BJ (cell line): Measurements from ENCODE around the gene SPTLC1. TPM values are rescaled to one million over a fixed set of nuclear protein-coding genes. Genes with fewer than 3 reads are reported as not detected.
"Not testable (repeated sequence)": the region's sequence is repeated elsewhere in the genome, so short reads cannot be mapped to it uniquely, and the experiment has no call there.

Experiments used
- CTCF ChIA-PET: fragments of 350-600 bp; formaldehyde crosslinking; extraction: SDS; loops from one replicate; lab custom pipeline; 2021; ENCODE audit warnings: antibody characterized with exemption, inconsistent platforms; lab: Yijun Ruan, JAX
- POLR2A ChIA-PET: fragments of 300-600 bp; sonication (Branson Sonifier 250); formaldehyde crosslinking; extraction: SDS; loops from one replicate; lab custom pipeline; 2021; ENCODE audit warnings: antibody characterized with exemption; lab: Charles Lee
- DNase-seq: peaks from one replicate; pipeline ENCODE4 v3.0.0-alpha.2; 2011; ENCODE audit warnings: low read depth
- H3K27me3 ChIP-seq: 2 replicates; pipeline ENCODE4 v1.6.0; 2011; ENCODE audit warnings: low read length; ENCODE audit not compliant: control insufficient read depth, insufficient read depth
- H3K36me3 ChIP-seq: 2 replicates; pipeline ENCODE4 v1.5.1; 2011; ENCODE audit warnings: low read length; ENCODE audit not compliant: control insufficient read depth, insufficient read depth
- H3K4me3 ChIP-seq: 2 replicates; pipeline ENCODE4 v1.5.1; 2011; ENCODE audit warnings: low read depth, mild to moderate bottlenecking, control low read depth, low read length
- CTCF ChIP-seq: IDR thresholded peaks from 2 replicates; pipeline ENCODE4 v1.5.1; 2011; ENCODE audit warnings: low read depth, mild to moderate bottlenecking, control low read depth, inconsistent platforms, low read length, moderate library complexity; ENCODE audit not compliant: insufficient read depth
- polyA plus RNA-seq: library from polyadenylated mRNA; depleted of rRNA; stranded (reverse); fragments of >200 nt; gene quantifications from 2 replicates; pipeline ENCODE4 v1.2.3, GENCODE V29; 2011

Gene SPTLC1
- polyA plus RNA-seq, 1 experiment, result 102 TPM

GRCh38 chr9:92151691-92152393, 36.6 kb upstream of the SPTLC1 start:
- Histone ChIP-seq H3K27me3 (no peaks in the 10 kb centered on the region), H3K4me3 (no peak overlapping the region), H3K36me3 (no peaks in the 10 kb centered on the region)
- no peak for TF ChIP-seq CTCF
- POLR2A ChIA-PET, result no interaction called here
- CTCF ChIA-PET, result no interaction called here
- DNase-seq, result no peak

- H3K36me3 ChIP-seq, POLR2A ChIA-PET, H3K27me3 ChIP-seq, H3K4me3 ChIP-seq, DNase-seq: not testable (repeated sequence)
- CTCF ChIA-PET, result interaction anchor here (0.6 to 4.5 kb wide), 2 partner anchors 11 to 251 kb away, joined by 3 to 43 read pairs; no protein-coding TSS in a partner anchor
Measured at GRCh38 chr9:92150501-92151470, 35.6 kb upstream of the SPTLC1 start.

GRCh38 chr9:92147852-92148180, 32.6 kb upstream of the SPTLC1 start:
- no peak for DNase-seq
- CTCF ChIA-PET, result interaction anchor here (1.6 to 4.5 kb wide), 3 partner anchors 8 to 97 kb away, joined by 5 to 43 read pairs (median 6); no protein-coding TSS in a partner anchor
- Histone ChIP-seq H3K4me3 (no peak overlapping the region), H3K36me3 (no peaks in the 10 kb centered on the region), H3K27me3 (no peaks in the 10 kb centered on the region)
- POLR2A ChIA-PET, result no interaction called here
- TF ChIP-seq CTCF, result no peak

GRCh38 chr9:92147030-92147851, 32.0 kb upstream of the SPTLC1 start:
- DNase-seq, result peak; percentile 66
- CTCF ChIA-PET, result interaction anchor here (1.4 to 4.5 kb wide), 5 partner anchors 8 to 98 kb away, joined by 3 to 43 read pairs (median 5); no protein-coding TSS in a partner anchor
- Histone ChIP-seq H3K4me3 (no peak overlapping the region), H3K27me3 (no peaks in the 10 kb centered on the region), H3K36me3 (no peaks in the 10 kb centered on the region)
- POLR2A ChIA-PET, result no interaction called here
- TF ChIP-seq CTCF, result peak; percentile 41; the same call in 1 of the 2 replicates

GRCh38 chr9:92146610-92147009, 31.4 kb upstream of the SPTLC1 start:
- Histone ChIP-seq H3K27me3 (no peaks in the 10 kb centered on the region), H3K36me3 (no peaks in the 10 kb centered on the region), H3K4me3 (no peak overlapping the region)
- DNase-seq, result no peak
- ChIA-PET CTCF (interaction anchor here (1.4 to 4.5 kb wide), 4 partner anchors 7 to 99 kb away, joined by 3 to 43 read pairs (median 4); no protein-coding TSS in a partner anchor), POLR2A (no interaction called here)
- no peak for TF ChIP-seq CTCF

- CTCF ChIA-PET, result interaction anchor here (0.8 to 1.8 kb wide), 3 partner anchors 30 to 68 kb away, joined by 3 read pairs; no protein-coding TSS in a partner anchor
- POLR2A ChIA-PET, H3K4me3 ChIP-seq, H3K27me3 ChIP-seq, DNase-seq, H3K36me3 ChIP-seq: not testable (repeated sequence)
Measured at GRCh38 chr9:92145784-92146183, 30.6 kb upstream of the SPTLC1 start.
